ENCODE results near the gene HOXA3.

HOXA3 gene

GRCh38 chr7:27130540-27131389, 21.6 kb downstream of the HOXA3 start, which contains the start of gene HOXA4:
Gene HOXA4, minus strand, starts transcription at chr7:27130757. Its CDS starts 24 bp downstream, at chr7:27130733.
- Histone ChIP-seq H3K9me3 (ENCODE audit: control insufficient read depth, insufficient read depth, low read length) (no peaks in the 10 kb centered on the region), H3K4me3 (ENCODE audit: low read length) (peak within 1 kb of the TSS; percentile 42), H3K4me1 (ENCODE audit: control insufficient read depth, insufficient read depth, low read length) (no peaks in the 10 kb centered on the region), H3K36me3 (ENCODE audit: control insufficient read depth, insufficient read depth, low read length) (no peaks in the 10 kb centered on the region; the same call in 1 of the 2 replicates), H3K27ac (ENCODE audit: low read length) (no peak within 1 kb of the TSS), H3K27me3 (ENCODE audit: control insufficient read depth, insufficient read depth, low read length) (peaks cover 95% of the 10 kb centered on the region)
- no peak for DNase-seq (ENCODE audit: low read depth, low spot score)
- WGBS (ENCODE audit: insufficient coverage, insufficient read length), result no CpG with 5 or more reads among the region's 67 CpGs

- H3K4me1 ChIP-seq (ENCODE audit: control insufficient read depth, insufficient read depth, low read length), result no peaks in the 10 kb centered on the region
- H3K36me3 ChIP-seq (ENCODE audit: control insufficient read depth, insufficient read depth, low read length), result no peaks in the 10 kb centered on the region; the same call in 1 of the 2 replicates
- no peaks in the 10 kb centered on the region for H3K9me3 ChIP-seq (ENCODE audit: control insufficient read depth, insufficient read depth, low read length)
- WGBS (ENCODE audit: insufficient coverage, insufficient read length), result no CpG with 5 or more reads among the region's 72 CpGs
- DNase-seq (ENCODE audit: low read depth, low spot score), result no peak
- peaks cover 96% of the 10 kb centered on the region for H3K27me3 ChIP-seq (ENCODE audit: control insufficient read depth, insufficient read depth, low read length)
- no peak overlapping the region for H3K27ac ChIP-seq (ENCODE audit: low read length)
- peak overlapping the region; percentile 19 for H3K4me3 ChIP-seq (ENCODE audit: low read length)
Measured at GRCh38 chr7:27129729-27130539, 22.4 kb downstream of the HOXA3 start.

- Histone ChIP-seq H3K9me3 (ENCODE audit: control insufficient read depth, insufficient read depth, low read length) (no peaks in the 10 kb centered on the region), H3K27me3 (ENCODE audit: control insufficient read depth, insufficient read depth, low read length) (peaks cover 96% of the 10 kb centered on the region), H3K4me1 (ENCODE audit: control insufficient read depth, insufficient read depth, low read length) (no peaks in the 10 kb centered on the region), H3K36me3 (ENCODE audit: control insufficient read depth, insufficient read depth, low read length) (no peaks in the 10 kb centered on the region; the same call in 1 of the 2 replicates), H3K27ac (ENCODE audit: low read length) (no peak overlapping the region), H3K4me3 (ENCODE audit: low read length) (no peak overlapping the region)
- no CpG with 5 or more reads among the region's 28 CpGs for WGBS (ENCODE audit: insufficient coverage, insufficient read length)
- no peak for DNase-seq (ENCODE audit: low read depth, low spot score)
Measured at GRCh38 chr7:27128776-27129728, 23.3 kb downstream of the HOXA3 start.

GRCh38 chr7:27128034-27128433, 24.3 kb downstream of the HOXA3 start:
- Histone ChIP-seq H3K27me3 (ENCODE audit: control insufficient read depth, insufficient read depth, low read length) (peaks cover 97% of the 10 kb centered on the region), H3K4me3 (ENCODE audit: low read length) (no peak overlapping the region)

GRCh38 chr7:27126596-27127327, 25.6 kb downstream of the HOXA3 start:
- no peaks in the 10 kb centered on the region; the same call in 1 of the 2 replicates for H3K36me3 ChIP-seq (ENCODE audit: control insufficient read depth, insufficient read depth, low read length)
- no peaks in the 10 kb centered on the region for H3K9me3 ChIP-seq (ENCODE audit: control insufficient read depth, insufficient read depth, low read length)
- H3K27me3 ChIP-seq (ENCODE audit: control insufficient read depth, insufficient read depth, low read length), result peaks cover 97% of the 10 kb centered on the region
- DNase-seq (ENCODE audit: low read depth, low spot score), result no peak
- no peak overlapping the region for H3K27ac ChIP-seq (ENCODE audit: low read length)
- no peaks in the 10 kb centered on the region for H3K4me1 ChIP-seq (ENCODE audit: control insufficient read depth, insufficient read depth, low read length)
- no peak overlapping the region for H3K4me3 ChIP-seq (ENCODE audit: low read length)
- WGBS (ENCODE audit: insufficient coverage, insufficient read length), result 100% methylated on average over 1 of the region's 3 CpGs

More at GRCh38 chr7:27128034-27128433, 24.3 kb downstream of the HOXA3 start:
- no peak for DNase-seq (ENCODE audit: low read depth, low spot score)
- Histone ChIP-seq H3K36me3 (ENCODE audit: control insufficient read depth, insufficient read depth, low read length) (no peaks in the 10 kb centered on the region; the same call in 1 of the 2 replicates), H3K4me1 (ENCODE audit: control insufficient read depth, insufficient read depth, low read length) (no peaks in the 10 kb centered on the region), H3K27ac (ENCODE audit: low read length) (no peak overlapping the region), H3K9me3 (ENCODE audit: control insufficient read depth, insufficient read depth, low read length) (no peaks in the 10 kb centered on the region)
- WGBS (ENCODE audit: insufficient coverage, insufficient read length), result no CpG with 5 or more reads among the region's 2 CpGs

- WGBS (ENCODE audit: insufficient coverage, insufficient read length), result no CpG with 5 or more reads among the region's 5 CpGs
- Histone ChIP-seq H3K27ac (ENCODE audit: low read length) (no peak overlapping the region), H3K9me3 (ENCODE audit: control insufficient read depth, insufficient read depth, low read length) (no peaks in the 10 kb centered on the region), H3K36me3 (ENCODE audit: control insufficient read depth, insufficient read depth, low read length) (no peaks in the 10 kb centered on the region; the same call in 1 of the 2 replicates), H3K27me3 (ENCODE audit: control insufficient read depth, insufficient read depth, low read length) (peaks cover 97% of the 10 kb centered on the region), H3K4me3 (ENCODE audit: low read length) (no peak overlapping the region), H3K4me1 (ENCODE audit: control insufficient read depth, insufficient read depth, low read length) (no peaks in the 10 kb centered on the region)
- DNase-seq (ENCODE audit: low read depth, low spot score), result no peak
Measured at GRCh38 chr7:27125986-27126394, 26.4 kb downstream of the HOXA3 start.

- Histone ChIP-seq H3K9me3 (ENCODE audit: control insufficient read depth, insufficient read depth, low read length) (no peaks in the 10 kb centered on the region), H3K36me3 (ENCODE audit: control insufficient read depth, insufficient read depth, low read length) (no peaks in the 10 kb centered on the region; the same call in 1 of the 2 replicates), H3K27ac (ENCODE audit: low read length) (no peak overlapping the region), H3K27me3 (ENCODE audit: control insufficient read depth, insufficient read depth, low read length) (peaks cover 100% of the 10 kb centered on the region), H3K4me3 (ENCODE audit: low read length) (no peak overlapping the region), H3K4me1 (ENCODE audit: control insufficient read depth, insufficient read depth, low read length) (no peaks in the 10 kb centered on the region)
- no CpG with 5 or more reads among the region's 8 CpGs for WGBS (ENCODE audit: insufficient coverage, insufficient read length)
- DNase-seq (ENCODE audit: low read depth, low spot score), result no peak
Measured at GRCh38 chr7:27124902-27125689, 27.3 kb downstream of the HOXA3 start.

- no peaks in the 10 kb centered on the region for H3K4me1 ChIP-seq (ENCODE audit: control insufficient read depth, insufficient read depth, low read length)
- no peak for DNase-seq (ENCODE audit: low read depth, low spot score)
- WGBS (ENCODE audit: insufficient coverage, insufficient read length), result no CpG with 5 or more reads among the region's 43 CpGs
- no peaks in the 10 kb centered on the region for H3K36me3 ChIP-seq (ENCODE audit: control insufficient read depth, insufficient read depth, low read length)
- H3K27me3 ChIP-seq (ENCODE audit: control insufficient read depth, insufficient read depth, low read length), result peaks cover 100% of the 10 kb centered on the region
- no peak overlapping the region for H3K4me3 ChIP-seq (ENCODE audit: low read length)
- H3K27ac ChIP-seq (ENCODE audit: low read length), result no peak overlapping the region
- no peaks in the 10 kb centered on the region for H3K9me3 ChIP-seq (ENCODE audit: control insufficient read depth, insufficient read depth, low read length)
Measured at GRCh38 chr7:27124096-27124901, 28.1 kb downstream of the HOXA3 start.

Measured in iPS DF 6.9 (cell line).